NCI-H2227 treated with DMSO at 0.1 percent for 48 hours (cell line): ENCODE measurements around the gene BCAS3.

ENCODE experiments used
- DNase-seq: peaks from one replicate; lab custom pipeline; 2025; lab: John Stamatoyannopoulos, UW

The BCAS3 gene

GRCh38 chr17:61253937-61254574 is 576.4 kb downstream of the BCAS3 start:
- DNase-seq, result no peak

GRCh38 chr17:61254904-61255303 is 577.3 kb downstream of the BCAS3 start:
- no peak for DNase-seq

- no peak for DNase-seq
These were observed 578.0 kb downstream of the BCAS3 start for GRCh38 chr17:61255647-61256046.

- DNase-seq, result no peak
These were observed 581.7 kb downstream of the BCAS3 start for GRCh38 chr17:61259360-61259759.

GRCh38 chr17:61260071-61260797 is 582.6 kb downstream of the BCAS3 start:
- DNase-seq, result no peak

GRCh38 chr17:61261001-61261637 is 583.5 kb downstream of the BCAS3 start:
- no peak for DNase-seq

GRCh38 chr17:61265397-61265796 is 587.7 kb downstream of the BCAS3 start:
- DNase-seq, result no peak

- no peak for DNase-seq
These were observed 590.2 kb downstream of the BCAS3 start for GRCh38 chr17:61267847-61268246.

- no peak for DNase-seq
These were observed 597.7 kb downstream of the BCAS3 start for GRCh38 chr17:61275395-61275794.

GRCh38 chr17:61276806-61277205 is 599.2 kb downstream of the BCAS3 start:
- DNase-seq, result no peak

GRCh38 chr17:61279476-61280145 is 602.0 kb downstream of the BCAS3 start:
- DNase-seq, result no peak

GRCh38 chr17:61280338-61280737 is 602.7 kb downstream of the BCAS3 start:
- DNase-seq, result no peak

GRCh38 chr17:61280851-61281250 is 603.2 kb downstream of the BCAS3 start:
- DNase-seq, result no peak

- DNase-seq, result no peak
These were observed 604.7 kb downstream of the BCAS3 start for GRCh38 chr17:61282377-61282776.

- no peak for DNase-seq
These were observed 605.4 kb downstream of the BCAS3 start for GRCh38 chr17:61283043-61283442.

GRCh38 chr17:61284174-61284573 is 606.5 kb downstream of the BCAS3 start:
- DNase-seq, result no peak

GRCh38 chr17:61284746-61285145 is 607.1 kb downstream of the BCAS3 start:
- no peak for DNase-seq

GRCh38 chr17:61285526-61286320 is 608.1 kb downstream of the BCAS3 start:
- DNase-seq, result no peak

GRCh38 chr17:61286449-61286848 is 608.8 kb downstream of the BCAS3 start:
- DNase-seq, result no peak

- DNase-seq, result peak; percentile 18
These were observed 612.0 kb downstream of the BCAS3 start for GRCh38 chr17:61289408-61290385.
